A673 (cell line): ENCODE data around the gene ANKS3.

Experiments used
- CTCF ChIP-seq: fragments of 300-800, 200-600 bp; sonication (generic); conservative IDR thresholded peaks from 2 replicates; pipeline ENCODE4 v1.5.1; 2017; ENCODE audit warnings: low read depth, mild to moderate bottlenecking, antibody characterized with exemption, low read length, moderate library complexity, mixed read lengths
- EZH2 ChIP-seq: fragments of 200-600 bp; sonication (generic); IDR thresholded peaks from 2 replicates; pipeline ENCODE4 v1.6.1; 2017; ENCODE audit warnings: borderline replicate concordance, low read depth, mild to moderate bottlenecking, mixed read lengths, antibody characterized with exemption, low read length; ENCODE audit not compliant: poor library complexity, severe bottlenecking

GRCh38 chr16:4648917-4649316 is 85.2 kb downstream of the ANKS3 start:
- no peak for TF ChIP-seq EZH2
- no peak for TF ChIP-seq CTCF
